IPS-15b (cell line): Measurements from ENCODE around the gene MEF2D.

Source experiments
- H3K27me3 ChIP-seq: one replicate; pipeline ENCODE4 v1.6.1; 2013; ENCODE audit warnings: low read length; ENCODE audit not compliant: control insufficient read depth, insufficient read depth
- H3K36me3 ChIP-seq: one replicate; pipeline ENCODE4 v1.6.1; 2013; ENCODE audit warnings: low read length; ENCODE audit not compliant: control insufficient read depth, insufficient read depth
- H3K4me1 ChIP-seq: one replicate; pipeline ENCODE4 v1.6.1; 2013; ENCODE audit warnings: mild to moderate bottlenecking, low read length; ENCODE audit not compliant: control insufficient read depth, insufficient read depth
- H3K4me3 ChIP-seq: one replicate; pipeline ENCODE4 v1.5.1; 2013; ENCODE audit warnings: low read depth, low read length
- H3K9ac ChIP-seq: one replicate; pipeline ENCODE4 v1.6.1; 2013; ENCODE audit warnings: low read depth, mild to moderate bottlenecking, low read length
- H3K9me3 ChIP-seq: one replicate; pipeline ENCODE4 v1.6.1; 2013; ENCODE audit warnings: mild to moderate bottlenecking, low read length; ENCODE audit not compliant: control insufficient read depth, insufficient read depth

Gene MEF2D

DNA sequence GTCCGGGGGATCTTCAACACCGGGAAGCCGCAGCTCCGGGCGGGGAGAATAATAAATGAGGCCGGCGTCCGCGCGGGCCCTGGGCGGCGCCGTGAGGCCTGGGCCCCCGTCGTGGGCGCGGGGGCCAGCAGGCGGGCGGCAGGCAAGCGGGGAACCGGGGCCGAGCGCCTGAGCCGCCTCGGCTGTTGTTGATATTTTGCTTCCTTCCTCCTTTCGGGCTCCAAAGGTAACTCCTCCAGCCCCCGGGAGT is at the start of gene MEF2D:
Gene MEF2D, minus strand, starts transcription at position 233 of the 250 bp plus-strand sequence. CDS start 17,483 bp downstream, outside the sequence.
- H3K9me3 ChIP-seq: no peaks in the 10 kb centered on the region
- peaks cover 43% of the 10 kb centered on the region for H3K4me1 ChIP-seq
- H3K9ac ChIP-seq: peak within 1 kb of the TSS; percentile 47
- H3K27me3 ChIP-seq: no peaks in the 10 kb centered on the region
- H3K4me3 ChIP-seq: peak within 1 kb of the TSS; percentile 82
- H3K36me3 ChIP-seq: no peaks in the 10 kb centered on the region

DNA sequence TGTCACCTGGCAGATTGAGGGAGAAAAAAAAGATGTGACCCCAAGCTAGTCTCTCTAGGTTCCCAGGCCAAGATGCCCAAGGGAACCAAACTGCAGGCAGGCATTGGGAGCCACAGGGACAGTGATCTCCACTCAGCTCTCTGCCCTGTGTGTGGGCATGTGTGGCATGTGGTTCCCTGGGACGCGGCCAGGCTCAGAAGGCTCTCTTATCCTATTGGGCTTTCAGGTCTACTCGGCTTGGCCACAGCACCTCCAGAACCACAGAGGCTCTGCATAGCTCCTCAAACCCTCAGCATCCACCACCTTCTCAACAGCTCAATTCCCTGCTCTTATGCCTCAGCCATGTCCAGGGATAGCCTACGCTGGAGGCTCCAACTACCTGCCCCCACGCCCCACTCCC is 49.8 kb upstream of the MEF2D start:
- Histone ChIP-seq H3K36me3 (peaks cover 31% of the 10 kb centered on the region), H3K9ac (no peak overlapping the region)

DNA sequence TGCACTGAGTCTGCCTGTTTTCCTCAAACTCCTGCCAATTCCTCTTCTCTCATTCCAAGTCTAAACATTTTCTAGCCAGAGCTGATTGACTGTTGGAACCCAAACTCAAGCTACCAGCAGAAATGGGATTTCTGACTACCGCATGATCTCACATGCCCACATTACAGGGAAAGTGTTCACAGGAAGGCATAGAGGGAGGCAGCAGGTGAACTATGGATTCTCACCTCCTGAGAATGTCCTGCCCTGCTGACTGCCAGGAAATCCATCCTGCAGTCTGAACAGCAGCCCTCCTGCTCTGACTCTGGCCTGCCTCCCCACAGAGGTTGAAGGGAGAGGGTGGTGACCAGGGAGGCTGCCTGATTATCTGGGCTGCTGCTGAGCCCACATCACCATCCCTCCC is 49.3 kb upstream of the MEF2D start:
- peaks cover 29% of the 10 kb centered on the region for H3K36me3 ChIP-seq
- H3K9me3 ChIP-seq: no peaks in the 10 kb centered on the region
- no peaks in the 10 kb centered on the region for H3K27me3 ChIP-seq
- H3K9ac ChIP-seq: no peak overlapping the region
- no peak overlapping the region for H3K4me3 ChIP-seq
- no peaks in the 10 kb centered on the region for H3K4me1 ChIP-seq

More for the DNA sequence above, 49.8 kb upstream of the MEF2D start:
- H3K27me3 ChIP-seq: no peaks in the 10 kb centered on the region
- no peaks in the 10 kb centered on the region for H3K9me3 ChIP-seq
- H3K4me1 ChIP-seq: no peaks in the 10 kb centered on the region
- H3K4me3 ChIP-seq: no peak overlapping the region

DNA sequence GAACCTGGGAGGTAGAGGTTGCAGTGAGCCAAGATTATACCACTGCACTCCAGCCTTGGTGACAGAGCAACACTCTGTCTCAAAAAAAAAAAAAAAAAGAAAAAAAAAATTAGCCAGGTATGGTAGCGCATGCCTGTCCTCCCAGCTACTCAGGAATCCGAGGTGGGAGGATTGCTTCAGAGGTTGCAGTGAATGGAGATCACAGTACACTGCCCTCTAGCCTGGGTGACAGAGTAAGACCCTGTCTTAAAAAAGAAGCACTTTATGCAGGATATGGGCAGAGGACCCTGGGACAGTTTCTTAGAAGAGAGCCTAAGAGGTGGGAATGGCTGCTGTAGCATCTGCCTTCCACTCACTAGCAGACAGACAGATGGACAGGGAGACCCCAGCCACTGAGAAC is 48.8 kb upstream of the MEF2D start:
- no peaks in the 10 kb centered on the region for H3K9me3 ChIP-seq
- H3K9ac ChIP-seq: no peak overlapping the region
- no peaks in the 10 kb centered on the region for H3K27me3 ChIP-seq
- peaks cover 28% of the 10 kb centered on the region for H3K36me3 ChIP-seq
- no peak overlapping the region for H3K4me3 ChIP-seq
- H3K4me1 ChIP-seq: no peaks in the 10 kb centered on the region

DNA sequence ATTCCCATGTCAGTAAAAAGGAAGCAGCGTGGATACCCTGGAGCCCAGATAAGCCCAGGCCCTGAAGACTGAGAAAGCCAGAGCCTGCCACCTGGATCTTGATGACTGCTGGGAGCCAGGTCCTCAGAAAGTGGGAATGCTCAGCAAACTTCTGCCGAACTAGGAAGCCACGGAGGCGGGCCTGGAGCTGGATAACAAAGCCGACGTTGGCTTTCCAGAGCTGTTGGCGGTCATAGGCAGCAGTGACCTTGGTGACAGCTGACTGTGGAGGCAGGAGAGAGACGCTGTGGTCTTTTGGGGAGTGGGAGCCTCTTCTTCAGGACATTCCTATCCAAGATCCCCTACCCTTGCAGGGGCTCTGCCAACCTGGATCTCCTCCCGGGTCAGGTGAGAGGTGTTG is 47.4 kb upstream of the MEF2D start:
- Histone ChIP-seq H3K36me3 (peaks cover 28% of the 10 kb centered on the region), H3K4me3 (no peak overlapping the region), H3K4me1 (no peaks in the 10 kb centered on the region), H3K27me3 (no peaks in the 10 kb centered on the region), H3K9me3 (no peaks in the 10 kb centered on the region), H3K9ac (no peak overlapping the region)

DNA sequence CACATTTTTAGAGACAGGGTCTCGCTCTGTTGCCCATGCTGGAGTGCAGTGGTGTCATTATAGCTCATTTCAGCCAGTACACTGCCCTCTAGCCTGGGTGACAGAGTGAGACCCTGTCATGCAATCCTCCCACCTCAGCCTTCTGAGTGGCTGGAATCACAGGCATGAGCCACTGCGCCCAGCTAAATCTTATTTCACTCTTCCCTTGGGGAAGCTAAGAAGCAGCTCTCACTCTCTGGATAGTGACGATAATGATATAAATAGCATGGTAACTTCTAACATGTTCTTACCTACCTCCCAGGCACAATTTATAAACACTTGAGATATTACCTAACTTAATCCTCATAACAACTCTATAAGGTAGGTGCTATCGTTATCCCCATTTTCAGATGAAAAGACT is 46.9 kb upstream of the MEF2D start:
- Histone ChIP-seq H3K4me3 (no peak overlapping the region), H3K27me3 (no peaks in the 10 kb centered on the region), H3K9ac (no peak overlapping the region), H3K9me3 (no peaks in the 10 kb centered on the region), H3K4me1 (no peaks in the 10 kb centered on the region), H3K36me3 (peaks cover 28% of the 10 kb centered on the region)

DNA sequence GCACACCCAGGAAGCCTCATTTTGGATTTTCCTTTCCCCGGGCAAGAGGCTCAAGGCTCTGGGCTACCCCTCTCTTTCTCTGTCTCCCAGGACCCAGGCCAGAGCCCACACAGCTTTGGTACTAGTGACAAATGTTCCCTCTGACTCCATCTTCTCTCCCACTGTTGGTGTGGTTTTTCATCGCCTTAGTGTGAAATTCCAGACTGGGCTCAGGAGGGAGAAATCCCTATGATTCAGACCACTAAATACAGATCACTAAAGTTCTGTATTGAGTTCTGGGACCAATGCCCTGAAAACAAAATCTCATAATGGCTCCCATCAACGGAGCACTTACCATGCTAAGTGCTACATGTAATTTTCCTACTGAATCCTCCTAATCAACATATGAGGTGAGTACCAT is 45.7 kb upstream of the MEF2D start:
- Histone ChIP-seq H3K9me3 (no peaks in the 10 kb centered on the region), H3K27me3 (no peaks in the 10 kb centered on the region), H3K36me3 (peaks cover 27% of the 10 kb centered on the region), H3K4me1 (no peaks in the 10 kb centered on the region), H3K9ac (no peak overlapping the region), H3K4me3 (no peak overlapping the region)

DNA sequence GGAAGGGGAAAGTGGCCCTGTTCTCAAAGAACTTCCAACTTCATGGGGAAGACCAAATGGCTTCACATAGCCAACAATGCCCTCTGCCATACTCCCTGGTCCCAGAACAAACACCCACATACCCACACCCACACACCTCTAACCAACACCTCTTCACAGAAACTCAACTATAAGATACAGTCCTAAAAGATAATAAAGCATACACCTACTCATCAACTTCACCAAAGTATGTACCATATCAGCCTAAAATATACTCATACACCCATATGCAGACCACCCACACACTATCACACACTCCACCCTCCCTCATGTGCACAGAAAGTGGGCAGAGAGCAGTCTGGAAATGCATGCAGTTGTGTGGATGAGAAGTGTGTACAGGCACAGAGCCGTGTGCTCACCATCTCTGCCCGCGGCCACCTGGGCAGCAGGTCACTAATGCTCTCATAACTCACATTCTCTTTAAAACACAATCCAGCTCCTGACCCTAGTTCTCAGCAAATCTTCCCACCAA is 44.1 kb upstream of the MEF2D start:
- H3K36me3 ChIP-seq: peaks cover 26% of the 10 kb centered on the region
- H3K27me3 ChIP-seq: no peaks in the 10 kb centered on the region
- H3K9ac ChIP-seq: peak overlapping the region; percentile 24
- H3K4me1 ChIP-seq: no peaks in the 10 kb centered on the region
- no peaks in the 10 kb centered on the region for H3K9me3 ChIP-seq
- no peak overlapping the region for H3K4me3 ChIP-seq

DNA sequence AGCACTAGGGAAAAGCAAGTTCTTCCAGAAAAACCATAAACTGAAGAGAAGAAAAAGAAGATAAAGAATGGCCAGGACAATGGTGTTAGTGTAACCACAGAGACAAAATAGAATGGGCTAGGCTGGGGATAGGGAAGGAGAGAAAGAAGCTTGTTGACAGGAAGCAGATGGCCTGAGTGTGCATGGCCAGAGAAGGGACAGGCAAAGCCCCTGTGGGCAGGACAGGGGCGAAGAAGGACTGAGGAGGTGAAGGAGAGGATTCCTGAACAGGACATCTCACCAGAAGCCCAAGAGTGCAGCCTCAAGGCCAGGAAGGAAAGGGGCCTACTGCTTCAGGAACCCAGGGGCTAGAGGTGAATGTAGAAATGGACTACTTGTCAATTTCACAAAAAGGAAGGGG is 42.5 kb upstream of the MEF2D start:
- H3K9me3 ChIP-seq: no peaks in the 10 kb centered on the region
- no peak overlapping the region for H3K4me3 ChIP-seq
- H3K27me3 ChIP-seq: no peaks in the 10 kb centered on the region
- H3K9ac ChIP-seq: no peak overlapping the region
- peaks cover 31% of the 10 kb centered on the region for H3K36me3 ChIP-seq
- H3K4me1 ChIP-seq: no peaks in the 10 kb centered on the region

DNA sequence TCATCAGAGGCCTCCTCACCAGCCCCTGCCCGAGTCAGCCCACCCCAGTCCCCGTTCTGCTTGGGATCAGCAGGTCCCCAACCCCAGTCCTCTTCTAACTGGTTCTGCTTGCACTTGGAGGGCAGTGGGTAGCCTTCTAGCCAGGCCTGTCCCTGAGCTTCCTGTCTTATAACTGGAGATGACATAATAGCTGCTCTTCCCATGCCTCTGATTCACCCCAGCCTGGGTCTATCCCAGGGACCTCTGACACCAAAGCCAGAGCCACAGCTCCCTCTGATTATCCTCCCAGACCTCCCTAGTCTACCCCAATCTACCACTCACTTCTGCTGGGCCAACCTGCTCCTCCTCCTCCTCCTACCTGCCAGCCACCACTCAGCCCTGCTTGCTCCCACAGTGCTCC is 40.4 kb upstream of the MEF2D start:
- H3K9ac ChIP-seq: no peak overlapping the region

DNA sequence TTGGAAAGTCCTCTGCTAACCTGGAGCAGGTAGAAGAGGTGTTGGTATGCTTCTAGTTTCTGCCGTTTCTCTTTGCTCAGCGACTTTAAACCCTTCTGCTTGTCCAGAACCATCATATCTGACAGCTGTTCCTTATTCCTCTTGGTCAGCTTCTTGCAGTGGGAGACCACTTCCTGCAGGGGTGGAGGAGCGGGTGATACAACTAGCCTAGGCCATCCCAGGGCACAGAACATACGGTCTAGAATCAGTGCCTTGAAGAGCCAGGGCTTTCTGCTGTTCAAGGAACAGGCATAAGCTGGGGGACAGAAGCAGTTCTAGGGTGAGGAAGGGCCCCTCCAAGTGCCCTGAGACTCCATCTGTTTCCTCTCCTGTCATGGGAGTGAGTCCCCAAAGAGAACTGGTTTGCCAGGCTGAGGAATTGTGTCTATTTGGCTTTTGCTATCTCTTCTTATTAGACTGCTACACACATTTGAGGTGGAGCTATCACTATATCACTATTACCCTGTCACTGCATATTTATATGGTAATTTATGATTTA is 39.3 kb upstream of the MEF2D start:
- Histone ChIP-seq H3K4me3 (no peak overlapping the region), H3K4me1 (no peaks in the 10 kb centered on the region), H3K9ac (no peak overlapping the region), H3K9me3 (no peaks in the 10 kb centered on the region), H3K27me3 (no peaks in the 10 kb centered on the region), H3K36me3 (peaks cover 27% of the 10 kb centered on the region)

More for the DNA sequence above, 40.4 kb upstream of the MEF2D start:
- Histone ChIP-seq H3K9me3 (no peaks in the 10 kb centered on the region), H3K36me3 (peaks cover 26% of the 10 kb centered on the region), H3K4me3 (no peak overlapping the region), H3K27me3 (no peaks in the 10 kb centered on the region), H3K4me1 (no peaks in the 10 kb centered on the region)

DNA sequence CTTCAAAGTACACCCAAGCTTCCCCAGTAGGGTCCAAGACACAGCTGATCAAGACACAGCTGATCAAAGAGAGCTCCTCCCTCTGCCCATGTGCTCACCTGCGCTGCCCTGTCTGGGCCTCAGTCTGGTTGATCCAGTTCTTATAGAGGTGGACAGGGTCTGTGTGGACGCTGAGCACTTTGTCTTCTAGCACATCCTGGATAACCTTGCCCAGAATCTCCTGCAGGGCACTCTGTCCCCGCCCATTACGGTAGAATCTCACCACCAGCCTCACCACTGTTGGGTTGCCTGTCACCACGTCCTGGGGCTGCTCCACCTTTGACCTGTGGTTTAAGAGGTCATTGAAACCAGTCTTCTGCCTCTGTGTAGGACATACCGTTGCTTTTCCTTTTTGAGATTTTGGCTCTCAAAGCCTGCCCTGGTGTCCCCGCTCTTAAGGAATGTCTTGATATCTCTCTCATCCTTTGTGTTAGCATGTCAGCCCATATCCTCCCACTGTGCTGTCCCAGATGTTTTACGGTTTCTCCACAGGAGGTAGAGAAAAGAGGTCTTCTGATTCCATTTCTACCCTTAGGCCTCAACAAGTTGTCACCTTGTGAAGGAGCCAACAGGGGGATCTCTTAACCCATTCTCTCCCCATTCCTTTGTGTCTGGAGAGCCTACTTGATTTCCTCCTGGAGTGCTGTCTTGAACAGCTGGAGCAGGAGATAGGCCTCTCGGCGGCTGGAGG is 38.3 kb upstream of the MEF2D start:
- Histone ChIP-seq H3K4me1 (no peaks in the 10 kb centered on the region), H3K9ac (no peak overlapping the region), H3K9me3 (no peaks in the 10 kb centered on the region), H3K4me3 (no peak overlapping the region), H3K27me3 (no peaks in the 10 kb centered on the region), H3K36me3 (peaks cover 36% of the 10 kb centered on the region)
